GM19193 (cell line): ENCODE measurements around the gene COX17.

Experiments
- POLR2A ChIP-seq: IDR thresholded peaks from 4 replicates; pipeline ENCODE4 v1.6.1; 2011; ENCODE audit not compliant: insufficient read depth, insufficient read length; ENCODE audit errors: extremely low read depth

The COX17 gene

DNA sequence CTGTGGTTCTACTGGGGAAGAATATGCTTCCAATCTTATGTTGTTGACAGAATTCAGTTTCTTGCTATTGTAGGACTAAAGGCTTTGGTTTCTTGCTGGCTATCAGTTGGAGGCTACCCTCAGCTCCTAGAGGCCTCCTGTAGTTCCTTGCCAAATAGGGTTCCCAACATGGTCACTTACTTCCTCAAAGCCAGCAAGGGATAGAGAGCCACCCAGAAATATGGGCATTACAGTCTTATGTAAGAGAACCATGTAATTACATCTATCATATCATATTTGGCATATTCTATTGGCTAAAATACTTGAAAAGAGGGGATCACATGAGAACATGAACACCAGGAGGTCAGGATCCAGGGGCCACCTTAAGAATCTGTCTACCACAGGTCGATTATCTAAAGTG, 6.2 kb upstream of the COX17 start:
- TF ChIP-seq POLR2A, result no peak

DNA sequence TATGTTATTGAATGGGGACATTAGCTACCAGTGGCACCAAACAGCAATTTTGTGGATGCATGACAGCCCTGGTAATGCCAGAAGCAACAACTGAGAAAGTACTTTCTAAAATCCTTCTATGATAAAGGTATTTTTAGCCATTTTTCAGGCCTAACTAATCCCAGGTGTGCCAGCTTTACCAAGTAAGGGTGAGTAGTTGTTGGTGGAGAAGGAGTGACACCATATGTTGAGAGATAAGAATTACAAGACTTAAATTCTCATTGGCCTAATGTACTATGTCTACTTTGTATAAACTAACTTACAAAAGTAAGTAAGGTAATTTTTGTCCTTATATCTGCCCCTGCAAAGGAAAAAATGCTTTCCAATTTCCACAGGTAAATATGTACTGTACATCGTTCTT, 4.1 kb upstream of the COX17 start:
- no peak for TF ChIP-seq POLR2A

DNA sequence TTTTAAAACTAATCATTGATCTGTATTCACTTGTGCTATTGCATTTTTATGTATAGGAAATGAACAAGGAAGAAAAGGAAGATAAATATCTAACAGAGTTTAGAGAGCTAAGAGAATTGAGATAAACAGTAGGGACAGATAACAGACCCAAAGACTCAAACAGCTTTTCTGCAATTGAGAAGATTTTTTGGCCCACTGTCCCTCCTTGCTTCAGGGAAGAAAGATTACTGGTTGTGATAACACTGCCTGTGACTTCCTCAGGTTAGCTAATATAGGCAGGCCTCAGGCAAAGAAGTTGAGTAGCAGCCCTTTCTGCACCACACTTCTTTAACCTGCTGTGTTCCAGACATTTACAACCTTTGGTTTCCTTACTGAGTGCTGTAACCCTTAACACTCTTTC, 2.7 kb upstream of the COX17 start:
- no peak for TF ChIP-seq POLR2A

DNA sequence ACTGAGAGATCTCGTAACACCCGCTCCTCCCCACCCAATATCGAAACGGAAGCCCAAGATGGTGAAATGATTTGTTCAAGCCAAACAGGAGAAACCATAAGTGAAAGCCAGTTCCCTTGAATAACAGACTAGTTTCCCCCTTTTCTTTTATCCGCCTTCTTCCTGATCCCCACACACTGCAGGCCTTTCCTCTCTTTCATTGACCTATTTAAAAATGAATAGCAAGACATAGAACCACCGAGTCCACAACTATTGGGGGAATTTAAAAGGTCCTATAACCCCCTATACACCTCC, 382 bp upstream of the COX17 start:
- TF ChIP-seq POLR2A, result no peak

DNA sequence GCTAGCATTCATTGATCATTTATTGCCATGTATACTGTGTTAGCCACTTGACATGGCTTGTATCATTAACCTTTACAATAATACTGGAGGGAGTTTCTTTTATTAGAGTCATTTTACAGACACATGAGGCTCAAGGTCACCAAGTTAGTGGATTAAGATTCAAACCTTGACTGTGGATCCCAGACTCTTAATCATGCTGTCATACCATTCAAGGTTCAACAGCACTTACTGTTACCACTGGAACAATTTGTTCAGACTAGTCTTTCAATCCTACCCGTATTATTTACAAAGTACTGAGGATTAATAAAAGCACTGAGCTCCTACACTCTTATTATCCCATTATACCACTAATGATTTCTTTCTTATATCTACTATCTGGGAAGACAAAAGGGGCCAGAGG, 1.2 kb downstream of the COX17 start:
- no peak for TF ChIP-seq POLR2A

DNA sequence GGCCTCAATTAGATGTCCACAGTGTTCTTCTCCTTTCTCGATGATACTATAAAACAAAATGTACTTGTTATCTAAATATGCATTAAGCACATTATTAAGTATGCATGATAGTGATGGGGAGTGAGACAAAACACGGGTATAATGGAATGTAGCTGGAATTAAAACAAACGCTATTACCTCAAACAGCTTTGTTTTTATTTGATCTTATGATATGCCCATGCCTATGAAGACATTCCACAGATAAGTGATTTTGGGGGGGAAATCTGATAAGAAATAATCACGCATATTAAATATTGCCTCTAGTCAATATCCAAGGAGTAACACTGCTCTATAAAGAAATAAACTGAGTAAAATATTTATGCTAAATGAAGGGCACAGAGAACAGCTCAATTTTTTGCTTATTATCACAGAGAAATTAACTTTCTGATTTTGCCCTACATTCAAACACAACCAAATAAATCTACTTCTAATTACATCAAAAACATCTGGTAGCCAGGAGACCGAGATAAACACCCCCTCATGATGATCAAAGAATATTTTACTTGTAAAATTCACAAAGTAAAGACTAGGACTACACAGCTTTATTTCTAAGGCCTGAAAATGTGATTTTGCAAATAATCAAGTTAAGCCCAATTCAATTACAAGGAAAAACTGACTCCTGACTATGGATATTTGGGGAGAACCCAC, 1.9 kb downstream of the COX17 start:
- no peak for TF ChIP-seq POLR2A

DNA sequence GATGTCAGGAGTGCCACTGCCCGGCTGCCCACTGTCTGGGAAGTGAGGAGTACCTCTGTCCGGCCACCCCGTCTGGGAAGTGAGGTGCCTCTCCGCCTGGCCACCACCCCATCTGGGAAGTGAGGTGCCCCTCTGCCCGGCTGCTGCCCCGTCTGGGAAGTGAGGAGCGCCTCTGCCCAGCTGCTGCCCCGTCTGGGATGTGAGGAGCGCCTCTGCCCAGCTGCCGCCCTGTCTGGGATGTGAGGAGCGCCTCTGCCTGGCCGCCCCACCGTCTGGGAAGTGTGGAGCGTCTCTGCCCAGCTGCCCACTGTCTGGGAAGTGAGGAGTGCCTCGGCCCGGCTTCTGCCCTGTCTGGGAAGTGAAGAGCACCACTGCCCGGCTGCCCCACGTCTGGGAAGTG, 3.3 kb downstream of the COX17 start:
- no peak for TF ChIP-seq POLR2A

DNA sequence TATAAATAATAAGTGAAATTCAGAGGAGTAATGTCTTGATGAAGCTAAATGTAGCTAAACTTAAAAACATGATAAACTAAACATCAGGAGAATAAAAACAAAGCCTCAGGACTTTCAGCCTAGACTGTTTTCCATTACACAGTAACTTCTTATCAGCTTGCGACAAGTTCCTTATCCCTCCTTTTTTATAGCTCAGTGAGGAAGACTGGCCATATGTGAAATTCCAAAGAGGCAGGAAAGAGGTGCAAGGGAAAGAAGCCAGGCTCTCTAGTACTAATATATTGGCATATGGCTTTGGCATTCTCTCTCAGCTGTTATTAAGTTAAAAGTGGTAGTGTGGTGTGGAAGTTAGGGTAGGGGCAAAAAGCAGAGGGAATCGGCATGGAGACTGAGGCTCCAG, 4.4 kb downstream of the COX17 start:
- TF ChIP-seq POLR2A, result no peak

DNA sequence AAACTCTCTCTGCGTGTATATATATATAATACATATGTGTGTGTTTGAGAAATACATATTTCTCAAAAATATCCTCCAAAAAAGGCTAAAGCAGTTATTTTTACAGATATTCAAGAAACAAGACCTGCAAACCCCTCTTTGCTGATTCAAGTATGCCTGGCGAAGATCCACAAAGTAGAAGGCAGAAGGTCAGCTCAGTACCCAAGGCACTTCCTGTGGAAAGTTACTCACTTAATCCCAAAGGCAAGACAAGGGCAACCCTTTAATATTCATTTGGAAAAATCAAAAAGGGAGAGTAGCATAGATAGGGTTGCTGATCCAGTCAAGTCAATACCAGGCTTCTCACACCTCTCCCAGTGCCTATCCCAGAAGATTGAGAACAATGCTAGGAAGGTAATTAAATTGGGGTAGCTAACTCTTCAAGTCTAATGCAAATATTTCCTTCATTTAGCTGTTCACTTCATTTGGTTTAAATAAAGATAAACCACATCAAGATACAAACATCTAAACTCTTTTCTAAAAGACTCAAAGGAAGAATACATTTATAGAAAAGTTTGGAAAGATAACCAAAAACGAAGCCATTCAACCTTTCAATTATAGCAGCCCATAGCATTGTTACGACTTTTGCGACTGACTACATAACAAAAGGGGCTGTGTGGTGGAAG, 7.2 kb downstream of the COX17 start:
- no peak for TF ChIP-seq POLR2A

DNA sequence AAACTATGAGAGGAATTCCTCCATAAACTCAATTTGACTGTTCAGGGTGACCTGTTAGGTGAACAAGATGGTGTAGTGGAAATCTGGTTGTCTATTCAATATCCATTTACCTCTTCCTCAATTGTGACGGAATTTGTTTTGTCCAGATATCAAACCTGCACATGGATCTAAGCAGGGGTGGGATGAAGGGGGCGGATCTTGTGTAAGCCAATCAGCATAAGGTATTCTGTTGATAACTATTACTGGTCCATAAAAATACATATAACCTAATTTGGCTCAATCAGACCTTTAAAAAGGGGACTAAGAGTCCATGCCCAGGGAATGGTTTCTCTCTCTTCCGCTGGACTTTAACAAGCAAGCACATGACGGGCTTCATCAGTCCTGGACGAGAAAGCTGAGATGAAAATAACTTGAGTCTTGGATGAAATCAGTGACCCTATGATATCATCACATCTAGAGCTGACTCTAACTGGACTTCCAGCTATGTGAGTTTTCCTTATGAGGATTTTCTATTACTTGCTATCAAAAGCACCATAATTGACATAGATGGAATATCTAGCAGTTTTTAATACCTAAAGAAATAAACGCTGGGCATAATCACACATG, 11.1 kb downstream of the COX17 start:
- TF ChIP-seq POLR2A, result no peak

DNA sequence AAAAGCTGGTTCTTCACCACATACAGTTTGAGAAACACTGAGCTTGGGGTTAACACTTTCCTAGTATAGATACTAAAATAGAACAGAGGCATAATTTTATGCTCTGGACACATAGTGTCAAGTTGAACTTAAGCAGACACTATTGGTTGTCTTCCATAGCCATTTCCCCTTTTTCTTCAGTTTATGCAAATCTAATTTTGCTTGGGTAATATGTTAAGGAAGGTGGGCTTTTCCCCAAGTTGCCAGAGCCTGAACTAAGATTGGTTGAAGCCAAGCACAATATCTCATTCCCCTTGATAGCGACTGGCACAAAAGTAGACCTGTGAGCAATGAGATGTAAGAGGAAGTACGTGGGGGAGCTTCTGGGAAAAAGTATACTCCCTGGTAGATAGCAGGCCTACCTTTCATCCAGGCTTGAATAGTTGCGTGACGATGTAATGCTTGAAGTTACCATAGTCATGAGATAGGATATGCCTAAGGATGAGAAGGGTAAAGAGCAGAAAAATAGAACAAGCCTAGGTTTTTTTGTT, 12.3 kb downstream of the COX17 start:
- no peak for TF ChIP-seq POLR2A

DNA sequence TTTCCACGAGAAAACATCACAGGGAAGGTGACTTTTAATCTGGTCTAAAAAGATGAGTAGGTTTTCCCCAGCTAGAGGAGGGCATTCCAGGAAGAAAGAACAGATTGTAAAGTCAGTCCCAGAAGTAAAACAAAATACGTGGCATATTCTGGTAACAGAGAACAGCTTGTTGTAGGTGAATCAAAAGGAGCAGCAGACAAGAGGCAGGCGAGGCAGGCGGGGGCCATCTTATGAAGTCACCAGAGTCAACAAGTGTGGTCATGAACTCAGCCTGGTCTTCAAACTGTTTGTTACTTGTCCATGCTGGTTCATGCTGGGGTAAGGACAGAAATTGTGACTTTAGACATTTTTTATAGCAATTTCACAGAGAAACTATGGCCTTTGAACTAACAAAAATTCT, 12.8 kb downstream of the COX17 start:
- no peak for TF ChIP-seq POLR2A

DNA sequence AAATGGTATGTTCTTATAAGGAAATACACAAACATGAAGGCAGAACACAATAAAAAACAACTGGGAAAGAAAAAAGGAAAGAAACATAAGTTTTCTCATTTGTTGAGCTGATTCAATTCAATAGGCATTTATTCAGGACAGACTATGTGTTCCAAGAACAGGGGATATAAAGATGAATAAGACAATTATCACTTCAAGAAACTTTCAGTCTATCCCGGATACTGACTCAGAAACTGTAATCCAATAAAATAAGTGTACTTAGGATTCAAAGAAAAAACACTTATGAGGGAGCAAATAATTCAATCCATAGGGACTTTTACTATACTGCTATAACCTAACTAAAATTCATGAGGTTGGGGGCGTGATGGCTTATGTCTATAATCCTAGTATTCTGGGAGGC, 13.3 kb downstream of the COX17 start:
- no peak for TF ChIP-seq POLR2A

DNA sequence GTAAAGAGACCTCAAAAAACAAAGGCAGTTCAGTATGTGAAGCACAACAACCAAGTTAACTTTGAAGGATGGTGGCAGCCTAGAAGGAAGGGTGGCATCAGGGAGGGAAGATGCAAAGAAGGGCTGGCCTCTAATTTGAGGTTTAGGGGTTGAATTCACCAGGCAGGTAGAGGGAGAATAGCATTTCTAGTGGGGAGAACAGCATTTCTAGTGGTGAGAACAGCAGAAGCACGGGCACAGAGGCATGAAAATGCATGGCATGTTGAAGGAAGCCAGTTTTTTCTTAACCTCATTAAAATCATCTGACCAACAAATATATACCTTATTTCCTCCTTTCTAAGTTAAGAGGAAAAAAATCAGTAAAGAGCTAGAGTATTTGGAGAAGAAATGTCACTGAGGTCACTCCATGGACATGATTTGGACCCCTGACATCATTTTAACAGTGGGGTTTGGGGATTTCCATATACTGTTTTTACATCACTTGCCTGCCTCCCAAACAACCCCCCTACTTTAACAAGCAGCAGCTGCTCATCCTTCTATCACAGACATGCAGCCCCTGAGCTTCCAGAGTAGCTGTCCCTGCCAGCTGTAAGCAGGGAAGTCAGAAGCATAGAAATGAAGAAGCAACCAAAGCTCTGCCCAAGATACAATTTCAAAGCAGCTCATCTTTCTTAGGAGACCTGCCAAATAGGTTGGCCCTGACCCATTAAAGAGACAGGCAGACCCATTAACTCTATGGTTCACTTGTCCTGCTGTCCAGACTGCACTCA, 14.4 kb downstream of the COX17 start:
- no peak for TF ChIP-seq POLR2A
